ENCODE results near the gene MAMLD1. TPM values are rescaled to one million over a fixed set of nuclear protein-coding genes. Genes with fewer than 3 reads are reported as not detected.

The MAMLD1 gene
- total RNA-seq, 2 experiments from 2014 or later = 0.48 to 0.91 TPM

DNA sequence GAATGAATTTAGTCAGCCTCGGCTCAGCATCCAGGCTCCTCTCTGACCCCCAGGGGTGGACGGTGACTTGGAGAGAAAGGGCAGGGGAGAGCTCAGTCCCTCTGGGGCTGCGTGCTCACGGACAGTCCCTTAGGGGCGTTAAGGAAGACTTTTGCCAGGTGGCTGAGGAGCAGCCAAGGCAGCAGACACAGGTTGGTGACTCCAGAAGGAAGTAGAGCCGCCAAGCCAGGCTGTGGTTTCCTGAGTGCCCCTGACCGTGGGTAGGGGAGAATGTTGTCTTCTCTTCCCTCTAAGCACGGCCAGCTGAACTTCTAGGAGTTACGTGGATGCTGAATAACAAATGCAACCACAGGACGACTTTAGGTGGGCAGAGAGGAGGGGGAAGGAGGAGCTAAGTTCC is 114.3 kb downstream of the MAMLD1 start:
- no peak overlapping the region for H3K27ac Mint-ChIP-seq
- peaks cover 30% of the 10 kb centered on the region for H3K4me1 Mint-ChIP-seq
- no peaks in the 10 kb centered on the region for H3K9me3 Mint-ChIP-seq
- no peak overlapping the region for H3K4me3 Mint-ChIP-seq
- no peaks in the 10 kb centered on the region for H3K27me3 Mint-ChIP-seq
- no peak for DNase-seq
- no peaks in the 10 kb centered on the region for H3K36me3 Mint-ChIP-seq

GRCh38 chrX:150478496-150479492 is 115.7 kb downstream of the MAMLD1 start:
- Mint-ChIP-seq H3K36me3 (no peaks in the 10 kb centered on the region), H3K4me3 (peak overlapping the region; percentile 29), H3K27me3 (no peaks in the 10 kb centered on the region), H3K27ac (peak overlapping the region; percentile 74), H3K4me1 (peaks cover 38% of the 10 kb centered on the region), H3K9me3 (no peaks in the 10 kb centered on the region)
- DNase-seq = peak; percentile 26

GRCh38 chrX:150482537-150483206 is 119.6 kb downstream of the MAMLD1 start:
- Mint-ChIP-seq H3K4me3 (no peak overlapping the region), H3K4me1 (peaks cover 39% of the 10 kb centered on the region), H3K9me3 (no peaks in the 10 kb centered on the region), H3K27ac (peak overlapping the region; percentile 68), H3K36me3 (no peaks in the 10 kb centered on the region), H3K27me3 (no peaks in the 10 kb centered on the region)
- DNase-seq = peak; percentile 52

DNA sequence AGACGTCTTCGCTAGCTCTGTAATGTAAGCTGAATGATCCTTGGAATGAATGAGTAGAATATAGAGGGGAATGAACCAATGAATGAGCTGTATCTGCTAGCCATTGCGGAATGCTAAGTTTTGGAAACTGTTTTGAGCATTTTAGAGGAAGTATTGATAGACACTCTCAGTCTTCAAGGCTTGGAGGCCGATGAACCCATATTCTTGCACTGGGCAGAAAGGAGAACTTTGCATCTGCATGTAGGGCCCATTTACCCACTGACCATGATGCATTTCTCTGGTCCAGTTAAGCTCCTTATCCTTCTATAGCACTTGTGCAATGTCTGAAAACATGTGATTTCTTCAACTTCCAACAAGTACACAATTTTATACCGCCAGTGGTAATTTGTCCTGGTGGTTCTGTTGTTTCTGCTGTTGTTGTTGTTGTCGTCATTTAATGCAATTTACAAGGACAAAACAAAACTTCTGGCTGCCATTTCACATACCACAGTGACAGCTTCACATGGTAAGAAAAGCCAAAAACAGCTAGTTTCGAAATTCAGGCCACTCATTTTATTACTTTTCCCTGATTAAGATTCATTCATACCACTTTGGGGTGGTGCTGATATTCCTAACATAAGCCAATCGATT is 120.4 kb downstream of the MAMLD1 start:
- DNase-seq = no peak
- Mint-ChIP-seq H3K27me3 (no peaks in the 10 kb centered on the region), H3K9me3 (no peaks in the 10 kb centered on the region), H3K4me3 (no peak overlapping the region), H3K27ac (peak overlapping the region; percentile 68), H3K36me3 (no peaks in the 10 kb centered on the region), H3K4me1 (peaks cover 32% of the 10 kb centered on the region)

GRCh38 chrX:150486011-150486410 is 122.9 kb downstream of the MAMLD1 start:
- no peaks in the 10 kb centered on the region for H3K27me3 Mint-ChIP-seq
- peaks cover 20% of the 10 kb centered on the region for H3K4me1 Mint-ChIP-seq
- H3K9me3 Mint-ChIP-seq = peaks cover 2% of the 10 kb centered on the region
- no peaks in the 10 kb centered on the region for H3K36me3 Mint-ChIP-seq
- H3K4me3 Mint-ChIP-seq = no peak overlapping the region
- H3K27ac Mint-ChIP-seq = no peak overlapping the region
- DNase-seq = peak; percentile 20

DNA sequence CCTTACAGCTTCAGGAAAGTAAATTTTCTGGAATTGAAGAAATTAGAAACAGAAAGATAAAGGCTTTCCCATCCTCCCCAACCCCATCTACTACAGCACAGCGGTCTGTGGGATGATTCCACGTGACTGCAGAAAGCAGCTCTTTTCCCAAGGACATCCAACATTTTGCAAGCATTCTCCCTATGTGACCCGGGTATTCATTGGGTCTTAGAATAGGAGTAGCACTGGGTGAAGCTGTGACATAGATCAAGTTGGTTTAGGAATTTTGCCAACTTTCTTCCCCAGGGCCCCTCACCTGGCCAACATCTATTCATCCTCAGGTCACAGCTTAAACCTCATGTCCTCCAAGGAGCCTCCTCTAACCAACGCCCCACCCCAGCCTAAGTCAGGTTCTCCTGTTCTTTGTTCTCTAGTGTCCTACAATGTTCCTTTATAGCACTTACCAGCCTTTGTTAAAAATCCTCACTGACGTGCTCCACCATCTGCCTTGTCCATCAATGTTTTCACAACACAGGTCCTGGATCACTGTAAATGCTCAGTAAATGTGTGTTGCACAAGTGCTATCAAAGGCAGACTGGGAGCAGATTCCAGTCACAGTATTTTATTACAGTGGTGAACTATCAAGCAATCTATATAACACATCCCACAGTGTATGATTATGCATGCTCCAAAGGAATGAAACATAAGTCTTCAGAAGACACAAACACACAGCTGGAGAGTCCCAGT is 124.4 kb downstream of the MAMLD1 start:
- Mint-ChIP-seq H3K27ac (no peak overlapping the region), H3K27me3 (no peaks in the 10 kb centered on the region), H3K9me3 (peaks cover 2% of the 10 kb centered on the region), H3K4me3 (no peak overlapping the region), H3K36me3 (no peaks in the 10 kb centered on the region), H3K4me1 (peaks cover 12% of the 10 kb centered on the region)
- no peak for DNase-seq

GRCh38 chrX:150489359-150490015 is 126.4 kb downstream of the MAMLD1 start:
- H3K4me1 Mint-ChIP-seq = no peaks in the 10 kb centered on the region
- H3K36me3 Mint-ChIP-seq = no peaks in the 10 kb centered on the region
- no peak overlapping the region for H3K4me3 Mint-ChIP-seq
- peaks cover 2% of the 10 kb centered on the region for H3K9me3 Mint-ChIP-seq
- no peak for DNase-seq
- H3K27me3 Mint-ChIP-seq = no peaks in the 10 kb centered on the region
- no peak overlapping the region for H3K27ac Mint-ChIP-seq

GRCh38 chrX:150495496-150495895 is 132.4 kb downstream of the MAMLD1 start:
- H3K4me1 Mint-ChIP-seq = no peaks in the 10 kb centered on the region
- no peaks in the 10 kb centered on the region for H3K36me3 Mint-ChIP-seq
- no peak overlapping the region for H3K4me3 Mint-ChIP-seq
- H3K9me3 Mint-ChIP-seq = no peaks in the 10 kb centered on the region
- H3K27me3 Mint-ChIP-seq = no peaks in the 10 kb centered on the region
- DNase-seq = no peak
- H3K27ac Mint-ChIP-seq = no peak overlapping the region

- Mint-ChIP-seq H3K27me3 (no peaks in the 10 kb centered on the region), H3K4me1 (no peaks in the 10 kb centered on the region), H3K9me3 (no peaks in the 10 kb centered on the region), H3K4me3 (no peak overlapping the region), H3K36me3 (no peaks in the 10 kb centered on the region), H3K27ac (no peak overlapping the region)
- no peak for DNase-seq
Measured at GRCh38 chrX:150499240-150499639, 136.1 kb downstream of the MAMLD1 start.

DNA sequence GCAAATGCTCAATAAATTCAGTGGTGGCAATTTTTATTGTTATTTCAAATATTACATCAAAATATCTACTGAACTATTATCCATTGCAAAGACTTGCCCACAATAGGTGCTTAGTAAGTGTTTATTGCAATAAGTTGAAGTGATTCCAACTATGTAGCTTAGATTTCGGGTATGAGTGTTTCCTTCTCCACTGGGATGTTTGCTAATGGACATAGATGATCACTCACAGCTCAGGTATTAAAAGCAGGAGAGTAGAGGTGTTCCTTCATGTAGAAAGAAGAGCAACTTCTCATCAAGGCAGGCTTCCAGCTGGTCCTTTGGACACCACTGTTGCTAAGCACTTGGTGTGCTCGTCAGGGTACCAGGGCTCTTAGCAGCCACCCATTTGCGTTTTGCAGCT is 139.0 kb downstream of the MAMLD1 start:
- H3K4me3 Mint-ChIP-seq = no peak overlapping the region
- H3K27me3 Mint-ChIP-seq = no peaks in the 10 kb centered on the region
- no peaks in the 10 kb centered on the region for H3K36me3 Mint-ChIP-seq
- no peak for DNase-seq
- H3K9me3 Mint-ChIP-seq = no peaks in the 10 kb centered on the region
- no peak overlapping the region for H3K27ac Mint-ChIP-seq
- no peaks in the 10 kb centered on the region for H3K4me1 Mint-ChIP-seq

GRCh38 chrX:150502979-150503897 is 140.1 kb downstream of the MAMLD1 start:
- H3K27ac Mint-ChIP-seq = no peak overlapping the region
- no peaks in the 10 kb centered on the region for H3K4me1 Mint-ChIP-seq
- H3K27me3 Mint-ChIP-seq = peaks cover 3% of the 10 kb centered on the region
- no peak overlapping the region for H3K4me3 Mint-ChIP-seq
- H3K36me3 Mint-ChIP-seq = no peaks in the 10 kb centered on the region
- DNase-seq = no peak
- no peaks in the 10 kb centered on the region for H3K9me3 Mint-ChIP-seq

GRCh38 chrX:150503898-150504219 is 140.7 kb downstream of the MAMLD1 start:
- H3K4me3 Mint-ChIP-seq = no peak overlapping the region
- no peaks in the 10 kb centered on the region for H3K4me1 Mint-ChIP-seq
- H3K27ac Mint-ChIP-seq = no peak overlapping the region

GRCh38 chrX:150504397-150505182 is 141.5 kb downstream of the MAMLD1 start:
- Mint-ChIP-seq H3K27me3 (peaks cover 3% of the 10 kb centered on the region), H3K4me3 (no peak overlapping the region), H3K9me3 (no peaks in the 10 kb centered on the region), H3K4me1 (no peaks in the 10 kb centered on the region), H3K36me3 (no peaks in the 10 kb centered on the region), H3K27ac (no peak overlapping the region)
- DNase-seq = no peak

More at GRCh38 chrX:150503898-150504219, 140.7 kb downstream of the MAMLD1 start:
- no peak for DNase-seq
- Mint-ChIP-seq H3K27me3 (peaks cover 3% of the 10 kb centered on the region), H3K36me3 (no peaks in the 10 kb centered on the region), H3K9me3 (no peaks in the 10 kb centered on the region)

All from activated naive CD8-positive, alpha-beta T cell treated with anti-CD3 and anti-CD28 coated beads for 36 hours (primary cell).